GM21576 (cell line): ENCODE measurements around the gene TEX14.
A peak's percentile ranks its signal among the peaks of the same experiment; 100 is the strongest.
"Not testable (repeated sequence)": the region's sequence is repeated elsewhere in the genome, so short reads cannot be mapped to it uniquely, and the experiment has no call there.

Experiments used
- ATAC-seq: cut with Tn5 transposase; IDR thresholded peaks from one replicate; pipeline ENCODE4 v1.9.1; 2021; ENCODE audit warnings: mild to moderate bottlenecking, moderate library complexity; ENCODE audit not compliant: unreplicated experiment

TEX14 gene

GRCh38 chr17:58658804-58659713 is 32.8 kb downstream of the TEX14 start:
- ATAC-seq, result peak; percentile 71

GRCh38 chr17:58657962-58658803 is 33.7 kb downstream of the TEX14 start:
- not testable (repeated sequence) for ATAC-seq

- ATAC-seq, result no peak
These were observed 43.6 kb downstream of the TEX14 start for GRCh38 chr17:58648236-58648635.

GRCh38 chr17:58643147-58643546 is 48.7 kb downstream of the TEX14 start:
- ATAC-seq, result no peak

- ATAC-seq, result no peak
These were observed 49.9 kb downstream of the TEX14 start for GRCh38 chr17:58641887-58642311.

- ATAC-seq, result no peak
These were observed 51.6 kb downstream of the TEX14 start for GRCh38 chr17:58640202-58640601.

- ATAC-seq, result no peak
These were observed 52.2 kb downstream of the TEX14 start for GRCh38 chr17:58639681-58640080.

- no peak for ATAC-seq
These were observed 54.8 kb downstream of the TEX14 start for GRCh38 chr17:58637011-58637570.

GRCh38 chr17:58632324-58633314 is 59.2 kb downstream of the TEX14 start:
- ATAC-seq, result no peak

GRCh38 chr17:58631523-58632323 is 60.1 kb downstream of the TEX14 start:
- peak; percentile 75 for ATAC-seq

- ATAC-seq, result peak; percentile 43
These were observed 60.8 kb downstream of the TEX14 start for GRCh38 chr17:58630883-58631522.

GRCh38 chr17:58626905-58627304 is 64.9 kb downstream of the TEX14 start:
- ATAC-seq, result no peak

- no peak for ATAC-seq
These were observed 67.1 kb downstream of the TEX14 start for GRCh38 chr17:58624751-58625150.

GRCh38 chr17:58621174-58621573 is 70.7 kb downstream of the TEX14 start:
- ATAC-seq, result peak; percentile 63

GRCh38 chr17:58618336-58618735 is 73.5 kb downstream of the TEX14 start:
- no peak for ATAC-seq

- no peak for ATAC-seq
These were observed 74.3 kb downstream of the TEX14 start for GRCh38 chr17:58617563-58617962.

GRCh38 chr17:58615768-58616659 is 75.8 kb downstream of the TEX14 start:
- ATAC-seq, result peak; percentile 61
